Upper lobe of right lung (tissue), 1 donor: Measurements from ENCODE around the gene ANKRD40. TPM values are rescaled to one million over a fixed set of nuclear protein-coding genes. Genes with fewer than 3 reads are reported as not detected.

ENCODE experiments used
- ATAC-seq: fragments of 200-7000 bp; cut with Tn5 transposase; one replicate; pipeline ENCODE4 v1.9.1; 2020; ENCODE audit warnings: mild to moderate bottlenecking, moderate library complexity
- DNase-seq: peaks from one replicate; pipeline ENCODE4 v3.0.0-alpha.2; 2020
- H3K27ac ChIP-seq: fragments of 200-600 bp; one replicate; pipeline ENCODE4 v1.8.0; 2022
- H3K27me3 ChIP-seq: fragments of 200-600 bp; one replicate; pipeline ENCODE4 v1.8.0; 2022; ENCODE audit warnings: mild to moderate bottlenecking
- H3K36me3 ChIP-seq: fragments of 200-600 bp; one replicate; pipeline ENCODE4 v1.8.0; 2022
- H3K4me1 ChIP-seq: fragments of 200-600 bp; one replicate; pipeline ENCODE4 v1.8.0; 2022
- H3K4me3 ChIP-seq: fragments of 200-600 bp; one replicate; pipeline ENCODE4 v1.8.0; 2022; ENCODE audit warnings: mild to moderate bottlenecking
- H3K9me3 ChIP-seq: fragments of 200-600 bp; one replicate; pipeline ENCODE4 v1.8.0; 2022
- intact Hi-C: fragments of 100-400 bp; cut with DNase I; formaldehyde crosslinking; loops from one replicate; pipeline ENCODE4 v1.11.0; 2022
- total RNA-seq: library from RNA; stranded (reverse); fragmentation: NEBNext Ultra II Directional; extraction: Animal tissue kit (Norgen Biotek cat#: 25700); gene quantifications from one replicate; pipeline ENCODE4 v1.2.1, GENCODE V29; 2021
- TF ChIP-seq, protein P1 (sequence below): fragments of 200-600 bp; IDR thresholded peaks from one replicate; pipeline ENCODE4 v1.8.0; 2022; ENCODE audit warnings: antibody characterized with exemption
- donor health status: DM: no; HTN: yes; CAD: no; lungs with severe emphysema.

ANKRD40 gene
- total RNA-seq, 1 donor from 2014 or later, result 57.7 TPM

DNA sequence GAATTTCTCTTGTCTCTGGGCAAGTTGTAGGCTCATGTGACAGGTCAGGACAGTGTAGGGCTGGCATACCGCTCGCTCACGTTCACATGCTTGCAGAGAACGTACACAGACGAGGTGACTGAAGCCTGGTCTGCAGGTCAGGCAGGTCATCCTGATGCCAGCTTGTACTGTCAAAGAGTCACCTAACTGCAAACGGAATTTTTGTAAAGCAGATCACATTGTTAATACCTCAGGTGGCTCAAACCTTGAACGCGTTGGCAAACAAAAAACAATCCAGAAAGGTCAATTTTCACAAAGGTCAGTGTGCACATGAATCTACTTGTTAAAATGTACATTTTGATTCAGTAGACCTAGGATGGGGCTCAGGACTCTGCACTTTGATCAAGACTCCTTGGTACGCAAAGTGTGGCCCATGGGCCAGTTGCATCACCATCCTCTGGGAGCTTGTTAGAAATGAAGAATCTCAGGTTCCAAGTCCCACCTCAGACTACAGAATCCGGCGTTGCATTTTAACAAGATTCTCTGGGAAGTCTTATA is 28.6 kb downstream of the ANKRD40 start:
- no peaks in the 10 kb centered on the region for H3K27me3 ChIP-seq
- TF ChIP-seq, protein P1, sequence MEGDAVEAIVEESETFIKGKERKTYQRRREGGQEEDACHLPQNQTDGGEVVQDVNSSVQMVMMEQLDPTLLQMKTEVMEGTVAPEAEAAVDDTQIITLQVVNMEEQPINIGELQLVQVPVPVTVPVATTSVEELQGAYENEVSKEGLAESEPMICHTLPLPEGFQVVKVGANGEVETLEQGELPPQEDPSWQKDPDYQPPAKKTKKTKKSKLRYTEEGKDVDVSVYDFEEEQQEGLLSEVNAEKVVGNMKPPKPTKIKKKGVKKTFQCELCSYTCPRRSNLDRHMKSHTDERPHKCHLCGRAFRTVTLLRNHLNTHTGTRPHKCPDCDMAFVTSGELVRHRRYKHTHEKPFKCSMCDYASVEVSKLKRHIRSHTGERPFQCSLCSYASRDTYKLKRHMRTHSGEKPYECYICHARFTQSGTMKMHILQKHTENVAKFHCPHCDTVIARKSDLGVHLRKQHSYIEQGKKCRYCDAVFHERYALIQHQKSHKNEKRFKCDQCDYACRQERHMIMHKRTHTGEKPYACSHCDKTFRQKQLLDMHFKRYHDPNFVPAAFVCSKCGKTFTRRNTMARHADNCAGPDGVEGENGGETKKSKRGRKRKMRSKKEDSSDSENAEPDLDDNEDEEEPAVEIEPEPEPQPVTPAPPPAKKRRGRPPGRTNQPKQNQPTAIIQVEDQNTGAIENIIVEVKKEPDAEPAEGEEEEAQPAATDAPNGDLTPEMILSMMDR, result no peak
- H3K9me3 ChIP-seq, result no peaks in the 10 kb centered on the region
- no peak overlapping the region for H3K27ac ChIP-seq
- ATAC-seq, result no peak
- H3K36me3 ChIP-seq, result no peaks in the 10 kb centered on the region
- H3K4me3 ChIP-seq, result no peak overlapping the region
- intact Hi-C loops, result no loop called here
- no peaks in the 10 kb centered on the region for H3K4me1 ChIP-seq
- peak; percentile 15 for DNase-seq

DNA sequence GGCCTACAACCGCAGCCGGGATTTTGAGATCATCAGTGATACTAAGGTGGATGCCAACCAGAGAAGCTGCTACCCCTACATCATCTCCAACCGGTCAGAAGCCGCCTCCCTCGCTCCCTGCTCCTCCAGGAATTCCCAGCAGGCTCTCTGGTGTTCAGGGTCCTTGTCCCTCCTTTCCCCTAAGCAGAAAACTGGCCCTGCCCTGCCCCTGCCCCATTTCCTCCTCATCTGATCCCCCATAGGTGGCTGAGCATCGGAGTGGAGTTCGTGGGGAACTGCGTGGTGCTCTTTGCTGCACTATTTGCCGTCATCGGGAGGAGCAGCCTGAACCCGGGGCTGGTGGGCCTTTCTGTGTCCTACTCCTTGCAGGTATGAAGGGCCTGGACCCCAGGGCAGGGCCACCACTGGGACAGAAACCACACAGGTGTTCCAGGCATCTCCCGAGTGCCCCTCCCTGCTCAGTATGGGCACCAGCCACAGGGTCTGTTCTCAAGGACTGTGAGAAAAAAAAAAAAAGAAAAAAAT is 29.8 kb downstream of the ANKRD40 start:
- H3K4me1 ChIP-seq, result no peaks in the 10 kb centered on the region
- H3K27me3 ChIP-seq, result no peaks in the 10 kb centered on the region
- TF ChIP-seq, protein P1, result no peak
- H3K4me3 ChIP-seq, result no peak overlapping the region
- DNase-seq, result peak; percentile 45
- no peaks in the 10 kb centered on the region for H3K9me3 ChIP-seq
- H3K27ac ChIP-seq, result no peak overlapping the region
- no peak for ATAC-seq
- intact Hi-C loops, result no loop called here
- no peaks in the 10 kb centered on the region for H3K36me3 ChIP-seq

DNA sequence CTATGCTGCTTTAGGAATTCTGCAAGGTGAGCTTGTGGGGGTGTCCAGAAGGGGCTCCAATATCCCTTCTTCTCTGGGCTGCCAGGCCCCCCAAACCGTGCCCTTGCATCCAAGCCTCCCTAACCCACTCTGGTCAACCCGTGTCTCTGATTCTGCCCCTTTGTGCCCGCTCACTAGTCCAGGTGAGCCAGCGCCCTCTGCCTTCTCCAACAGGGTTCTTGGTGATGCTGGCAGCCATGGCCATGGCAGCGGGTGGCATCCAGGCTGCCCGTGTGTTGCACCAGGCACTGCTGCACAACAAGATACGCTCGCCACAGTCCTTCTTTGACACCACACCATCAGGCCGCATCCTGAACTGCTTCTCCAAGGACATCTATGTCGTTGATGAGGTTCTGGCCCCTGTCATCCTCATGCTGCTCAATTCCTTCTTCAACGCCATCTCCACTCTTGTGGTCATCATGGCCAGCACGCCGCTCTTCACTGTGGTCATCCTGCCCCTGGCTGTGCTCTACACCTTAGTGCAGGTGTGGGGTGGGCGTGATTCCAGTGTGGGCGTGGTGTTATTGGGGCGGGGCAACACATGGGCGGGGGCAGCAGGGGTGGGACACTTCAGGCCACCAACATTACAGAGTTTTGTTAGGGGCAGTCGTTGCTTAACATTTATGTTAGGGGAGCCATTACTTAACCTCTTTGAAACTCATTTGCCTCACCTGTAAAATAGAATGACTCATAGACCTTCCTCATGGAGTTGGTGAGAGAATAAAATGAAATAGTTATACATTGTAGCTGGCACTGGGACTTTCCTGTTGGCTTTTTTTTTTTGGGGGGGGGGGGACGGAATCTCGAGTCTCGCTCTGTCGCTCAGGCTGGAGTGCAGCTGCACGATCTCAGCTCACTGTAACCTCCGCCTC is 31.4 kb downstream of the ANKRD40 start:
- no peak for ATAC-seq
- no peaks in the 10 kb centered on the region for H3K27me3 ChIP-seq
- H3K4me3 ChIP-seq, result no peak overlapping the region
- H3K36me3 ChIP-seq, result no peaks in the 10 kb centered on the region
- TF ChIP-seq, protein P1, result no peak
- no peaks in the 10 kb centered on the region for H3K9me3 ChIP-seq
- H3K4me1 ChIP-seq, result no peaks in the 10 kb centered on the region
- no peak overlapping the region for H3K27ac ChIP-seq
- DNase-seq, result peak; percentile 40
- intact Hi-C loops, result no loop called here

DNA sequence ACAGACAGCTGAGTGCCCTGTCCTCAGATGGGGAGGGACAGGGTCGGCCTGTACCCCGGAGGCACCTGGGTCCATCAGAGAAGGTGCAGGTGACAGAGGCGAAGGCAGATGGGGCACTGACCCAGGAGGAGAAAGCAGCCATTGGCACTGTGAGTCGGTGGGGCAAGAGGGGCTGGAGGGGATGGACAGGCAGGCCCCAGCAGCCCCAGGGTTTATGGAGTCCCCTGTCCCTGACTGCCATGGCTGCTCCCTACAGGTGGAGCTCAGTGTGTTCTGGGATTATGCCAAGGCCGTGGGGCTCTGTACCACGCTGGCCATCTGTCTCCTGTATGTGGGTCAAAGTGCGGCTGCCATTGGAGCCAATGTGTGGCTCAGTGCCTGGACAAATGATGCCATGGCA is 32.1 kb downstream of the ANKRD40 start:
- Histone ChIP-seq H3K27me3 (no peaks in the 10 kb centered on the region), H3K9me3 (no peaks in the 10 kb centered on the region), H3K4me3 (no peak overlapping the region), H3K36me3 (no peaks in the 10 kb centered on the region), H3K4me1 (peaks cover 3% of the 10 kb centered on the region), H3K27ac (no peak overlapping the region)
- ATAC-seq (no peak), DNase-seq (peak; percentile 40)
- intact Hi-C loops, result no loop called here
- TF ChIP-seq, protein P1, result no peak

DNA sequence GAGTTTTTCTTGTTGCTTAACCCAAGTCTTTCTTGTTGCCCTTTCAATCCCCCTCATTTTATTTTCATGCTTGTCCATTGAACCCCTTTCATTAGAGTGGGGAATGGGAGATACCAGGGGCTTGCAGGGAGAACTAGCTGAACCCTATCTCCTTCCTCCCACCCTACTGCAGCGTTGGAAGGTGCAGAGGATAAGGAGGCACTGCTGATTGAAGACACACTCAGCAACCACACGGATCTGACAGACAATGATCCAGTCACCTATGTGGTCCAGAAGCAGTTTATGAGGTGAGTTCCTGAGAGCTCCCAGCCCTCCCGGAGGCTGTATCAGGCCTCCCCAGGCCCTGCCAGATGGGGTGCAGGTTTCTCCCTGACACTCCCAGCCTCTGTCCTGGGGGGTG is 32.5 kb downstream of the ANKRD40 start:
- intact Hi-C loops, result no loop called here
- TF ChIP-seq, protein P1, result no peak
- H3K4me3 ChIP-seq, result no peak overlapping the region
- H3K4me1 ChIP-seq, result peaks cover 5% of the 10 kb centered on the region
- DNase-seq (no peak), ATAC-seq (no peak)
- no peak overlapping the region for H3K27ac ChIP-seq
- no peaks in the 10 kb centered on the region for H3K27me3 ChIP-seq
- no peaks in the 10 kb centered on the region for H3K9me3 ChIP-seq
- no peaks in the 10 kb centered on the region for H3K36me3 ChIP-seq
